Activated CD4-positive, alpha-beta memory T cell treated with anti-CD3 and anti-CD28 coated beads for 36 hours (primary cell): ENCODE measurements around the gene MDM1. TPM values are rescaled to one million over a fixed set of nuclear protein-coding genes. Genes with fewer than 3 reads are reported as not detected.

Experiments used
- CTCF ChIA-PET: fragments of 350-600 bp; sonication (Branson Sonifier 250); formaldehyde crosslinking; loops from one replicate; lab custom pipeline; 2021; ENCODE audit warnings: antibody characterized with exemption, inconsistent platforms; lab: Charles Lee
- POLR2A ChIA-PET: fragments of 350-600 bp; sonication (Branson Sonifier 250); formaldehyde crosslinking; loops from one replicate; lab custom pipeline; 2021; ENCODE audit warnings: antibody characterized with exemption; lab: Charles Lee
- DNase-seq: peaks from one replicate; pipeline ENCODE4 v3.0.0-alpha.2; 2020
- H3K27ac Mint-ChIP-seq: one replicate; pipeline ENCODE4 v1.8.0; 2021; ENCODE audit warnings: mixed read lengths
- H3K27me3 Mint-ChIP-seq: one replicate; pipeline ENCODE4 v1.8.0; 2021; ENCODE audit warnings: mixed read lengths
- H3K36me3 Mint-ChIP-seq: one replicate; pipeline ENCODE4 v1.8.0; 2021; ENCODE audit warnings: mixed read lengths
- H3K4me1 Mint-ChIP-seq: one replicate; pipeline ENCODE4 v1.8.0; 2021; ENCODE audit warnings: low read depth, mixed read lengths
- H3K4me3 Mint-ChIP-seq: one replicate; pipeline ENCODE4 v1.8.0; 2021; ENCODE audit warnings: mild to moderate bottlenecking, mixed read lengths
- H3K9me3 Mint-ChIP-seq: one replicate; pipeline ENCODE4 v1.8.0; 2021; ENCODE audit warnings: mixed read lengths
- intact Hi-C: fragments of 100-400 bp; cut with micrococcal nuclease; formaldehyde crosslinking; loops from one replicate; pipeline ENCODE4 v1.15.1; 2023
- total RNA-seq, 2 experiments: library from RNA; stranded (reverse); gene quantifications; one replicate each; pipeline ENCODE4 v1.2.3, GENCODE V29; 2021

MDM1 gene, protein sequence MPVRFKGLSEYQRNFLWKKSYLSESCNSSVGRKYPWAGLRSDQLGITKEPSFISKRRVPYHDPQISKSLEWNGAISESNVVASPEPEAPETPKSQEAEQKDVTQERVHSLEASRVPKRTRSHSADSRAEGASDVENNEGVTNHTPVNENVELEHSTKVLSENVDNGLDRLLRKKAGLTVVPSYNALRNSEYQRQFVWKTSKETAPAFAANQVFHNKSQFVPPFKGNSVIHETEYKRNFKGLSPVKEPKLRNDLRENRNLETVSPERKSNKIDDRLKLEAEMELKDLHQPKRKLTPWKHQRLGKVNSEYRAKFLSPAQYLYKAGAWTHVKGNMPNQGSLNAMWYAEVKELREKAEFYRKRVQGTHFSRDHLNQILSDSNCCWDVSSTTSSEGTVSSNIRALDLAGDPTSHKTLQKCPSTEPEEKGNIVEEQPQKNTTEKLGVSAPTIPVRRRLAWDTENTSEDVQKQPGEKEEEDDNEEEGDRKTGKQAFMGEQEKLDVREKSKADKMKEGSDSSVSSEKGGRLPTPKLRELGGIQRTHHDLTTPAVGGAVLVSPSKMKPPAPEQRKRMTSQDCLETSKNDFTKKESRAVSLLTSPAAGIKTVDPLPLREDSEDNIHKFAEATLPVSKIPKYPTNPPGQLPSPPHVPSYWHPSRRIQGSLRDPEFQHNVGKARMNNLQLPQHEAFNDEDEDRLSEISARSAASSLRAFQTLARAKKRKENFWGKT
- 10 to 100 TPM; 13.8 to 15.6 TPM for total RNA-seq

- Mint-ChIP-seq H3K4me1 (peaks cover 31% of the 10 kb centered on the region), H3K27ac (peak within 1 kb of the TSS; percentile 71), H3K4me3 (peak within 1 kb of the TSS; percentile 85), H3K9me3 (no peaks in the 10 kb centered on the region), H3K27me3 (peaks cover 2% of the 10 kb centered on the region), H3K36me3 (no peaks in the 10 kb centered on the region)
- intact Hi-C loops, result loop anchor here (1.0 to 5.0 kb wide), 7 partner anchors 33 to 476 kb away; partner anchors contain the start of genes MDM2, NUP107, RAP1B and SLC35E3
- CTCF ChIA-PET, result interaction anchor here (0.8 to 3.7 kb wide), 6 partner anchors 15 to 291 kb away, joined by 3 to 16 read pairs (median 4); no protein-coding TSS in a partner anchor
- POLR2A ChIA-PET, result interaction anchor here (0.6 to 1.6 kb wide), 6 partner anchors 11 to 278 kb away, joined by 3 to 4 read pairs (median 3); partner anchors contain the start of gene RAP1B
- DNase-seq, result peak; percentile 97
Observed at GRCh38 chr12:68331869-68332727, at the start of gene MDM1. MDM1 (minus strand) TSS chr12:68332362; CDS start chr12:68332245, 117 bp downstream.

GRCh38 chr12:68381476-68382219 is 49.5 kb upstream of the MDM1 start:
- H3K9me3 Mint-ChIP-seq, result peaks cover 3% of the 10 kb centered on the region
- no peak overlapping the region for H3K4me3 Mint-ChIP-seq
- H3K27me3 Mint-ChIP-seq, result no peaks in the 10 kb centered on the region
- intact Hi-C loops, result loop anchor here (5.0 kb wide), 1 partner anchor 41 kb away; no protein-coding TSS in a partner anchor
- H3K36me3 Mint-ChIP-seq, result peaks cover 2% of the 10 kb centered on the region
- ChIA-PET POLR2A (interaction anchor here (0.6 to 0.7 kb wide), 2 partner anchors 65 to 88 kb away, joined by 3 to 4 read pairs; no protein-coding TSS in a partner anchor), CTCF (interaction anchor here (0.5 to 0.9 kb wide), 3 partner anchors 22 to 342 kb away, joined by 3 to 5 read pairs (median 5); no protein-coding TSS in a partner anchor)
- DNase-seq, result no peak
- H3K4me1 Mint-ChIP-seq, result peaks cover 6% of the 10 kb centered on the region
- no peak overlapping the region for H3K27ac Mint-ChIP-seq

DNA sequence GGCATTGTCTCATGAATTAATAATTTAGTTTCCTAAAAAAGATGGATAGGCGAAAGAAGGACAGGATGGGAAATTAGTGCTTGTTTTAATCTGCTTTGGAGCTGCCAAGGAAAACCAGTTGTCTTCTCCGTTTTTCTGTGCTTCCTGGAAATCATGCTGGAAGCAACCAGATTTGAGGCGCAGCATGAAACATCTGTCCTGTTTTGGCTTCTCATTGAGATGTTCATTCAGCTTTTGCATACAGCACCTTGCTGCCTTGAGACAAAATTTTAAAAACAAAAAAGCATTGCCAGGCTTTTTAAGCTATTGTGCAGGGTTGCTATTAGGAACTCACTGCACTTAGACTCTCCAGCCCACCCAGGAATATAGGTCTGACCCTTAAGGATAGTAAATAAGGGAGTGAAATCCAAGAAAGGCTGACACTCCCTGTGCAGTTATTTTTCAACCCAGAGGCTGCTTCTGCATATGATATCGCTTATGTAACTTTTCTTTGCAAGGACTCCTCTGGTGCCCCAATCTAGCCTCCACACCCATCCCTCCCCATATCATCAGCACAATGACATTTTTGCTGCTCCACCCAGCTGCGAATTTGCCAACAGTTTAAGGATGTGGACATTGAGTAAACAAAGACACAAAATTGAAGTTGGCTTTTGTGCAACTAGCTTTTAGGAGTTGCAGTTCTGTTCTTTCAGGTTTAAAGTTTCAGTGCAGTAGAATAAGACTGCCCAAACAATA is 46.9 kb upstream of the MDM1 start:
- no peak overlapping the region for H3K27ac Mint-ChIP-seq
- POLR2A ChIA-PET, result interaction anchor here (1.3 kb wide), 1 partner anchor 13 kb away, joined by 4 read pairs; no protein-coding TSS in a partner anchor

DNA sequence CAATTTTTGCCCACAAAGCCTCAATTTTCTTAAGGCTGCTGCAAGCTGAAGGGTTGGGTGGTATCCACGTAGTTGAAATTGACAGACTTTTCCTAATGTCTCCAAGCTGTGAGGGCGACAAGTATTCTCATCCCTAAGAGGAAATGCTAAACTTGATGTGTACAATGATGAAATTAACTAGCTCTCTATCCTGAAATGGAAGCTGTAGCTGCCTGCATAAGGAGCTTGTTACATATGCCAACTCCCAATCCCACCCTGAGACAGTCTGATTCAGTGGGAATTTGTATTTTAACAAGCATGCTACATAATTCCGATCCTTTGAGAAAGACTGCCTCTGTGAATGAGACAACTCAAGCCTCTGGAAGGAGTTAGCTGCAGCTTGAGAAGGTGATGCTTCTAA is 45.7 kb upstream of the MDM1 start:
- no peak overlapping the region for H3K27ac Mint-ChIP-seq
- POLR2A ChIA-PET, result no interaction called here
- H3K4me1 Mint-ChIP-seq, result peaks cover 31% of the 10 kb centered on the region
- H3K9me3 Mint-ChIP-seq, result no peaks in the 10 kb centered on the region
- no peaks in the 10 kb centered on the region for H3K27me3 Mint-ChIP-seq
- no peak overlapping the region for H3K4me3 Mint-ChIP-seq
- CTCF ChIA-PET, result no interaction called here
- peaks cover 4% of the 10 kb centered on the region for H3K36me3 Mint-ChIP-seq
- intact Hi-C loops, result no loop called here
- no peak for DNase-seq

More for the DNA sequence above, 46.9 kb upstream of the MDM1 start:
- H3K27me3 Mint-ChIP-seq, result no peaks in the 10 kb centered on the region
- H3K4me3 Mint-ChIP-seq, result no peak overlapping the region
- H3K9me3 Mint-ChIP-seq, result peaks cover 3% of the 10 kb centered on the region
- DNase-seq, result no peak
- CTCF ChIA-PET, result no interaction called here
- peaks cover 26% of the 10 kb centered on the region for H3K4me1 Mint-ChIP-seq
- peaks cover 4% of the 10 kb centered on the region for H3K36me3 Mint-ChIP-seq
- intact Hi-C loops, result no loop called here

GRCh38 chr12:68376901-68377300 is 44.7 kb upstream of the MDM1 start:
- DNase-seq, result no peak
- H3K4me1 Mint-ChIP-seq, result peaks cover 37% of the 10 kb centered on the region
- ChIA-PET POLR2A (interaction anchor here (3.2 kb wide), 1 partner anchor 235 kb away, joined by 34 read pairs; the partner anchor contains the start of gene RAP1B), CTCF (no interaction called here)
- H3K9me3 Mint-ChIP-seq, result no peaks in the 10 kb centered on the region
- H3K36me3 Mint-ChIP-seq, result peaks cover 4% of the 10 kb centered on the region
- H3K4me3 Mint-ChIP-seq, result no peak overlapping the region
- intact Hi-C loops, result no loop called here
- H3K27ac Mint-ChIP-seq, result no peak overlapping the region
- no peaks in the 10 kb centered on the region for H3K27me3 Mint-ChIP-seq

- CTCF ChIA-PET, result interaction anchor here (1.4 kb wide), 1 partner anchor 78 kb away, joined by 5 read pairs; no protein-coding TSS in a partner anchor
- H3K27me3 Mint-ChIP-seq, result no peaks in the 10 kb centered on the region
- H3K4me1 Mint-ChIP-seq, result peaks cover 42% of the 10 kb centered on the region
- no peak overlapping the region for H3K4me3 Mint-ChIP-seq
- POLR2A ChIA-PET, result interaction anchor here (2.1 to 3.2 kb wide), 2 partner anchors 8 to 236 kb away, joined by 11 to 34 read pairs; partner anchors contain the start of gene RAP1B
- H3K27ac Mint-ChIP-seq, result peak overlapping the region; percentile 98
- intact Hi-C loops, result loop anchor here (2.0 kb wide), 1 partner anchor 257 kb away; no protein-coding TSS in a partner anchor
- no peak for DNase-seq
- H3K9me3 Mint-ChIP-seq, result no peaks in the 10 kb centered on the region
- peaks cover 4% of the 10 kb centered on the region for H3K36me3 Mint-ChIP-seq
Observed at GRCh38 chr12:68375756-68376695, 43.9 kb upstream of the MDM1 start.

- peak overlapping the region; percentile 27 for H3K4me3 Mint-ChIP-seq
- ChIA-PET POLR2A (interaction anchor here (1.0 to 3.2 kb wide), 12 partner anchors 10 to 372 kb away, joined by 3 to 34 read pairs (median 10); partner anchors contain the start of genes MDM1 and RAP1B), CTCF (interaction anchor here (0.8 to 1.6 kb wide), 10 partner anchors 9 to 334 kb away, joined by 3 to 11 read pairs (median 4); no protein-coding TSS in a partner anchor)
- peaks cover 45% of the 10 kb centered on the region for H3K4me1 Mint-ChIP-seq
- peak overlapping the region; percentile 98 for H3K27ac Mint-ChIP-seq
- peak; percentile 84 for DNase-seq
- intact Hi-C loops, result loop anchor here (1.0 to 5.0 kb wide), 8 partner anchors 9 to 433 kb away; partner anchors contain the start of gene MDM2
- no peaks in the 10 kb centered on the region for H3K27me3 Mint-ChIP-seq
- no peaks in the 10 kb centered on the region for H3K9me3 Mint-ChIP-seq
- H3K36me3 Mint-ChIP-seq, result peaks cover 4% of the 10 kb centered on the region
Observed at GRCh38 chr12:68374307-68374982, 42.3 kb upstream of the MDM1 start.

GRCh38 chr12:68370667-68371066 is 38.5 kb upstream of the MDM1 start:
- intact Hi-C loops, result loop anchor here (5.0 kb wide), 1 partner anchor 437 kb away; the partner anchor contains the start of gene MDM2
- no peak overlapping the region for H3K27ac Mint-ChIP-seq
- peaks cover 64% of the 10 kb centered on the region for H3K4me1 Mint-ChIP-seq
- no peak overlapping the region for H3K4me3 Mint-ChIP-seq
- peaks cover 4% of the 10 kb centered on the region for H3K36me3 Mint-ChIP-seq
- ChIA-PET POLR2A (no interaction called here), CTCF (no interaction called here)
- no peaks in the 10 kb centered on the region for H3K27me3 Mint-ChIP-seq
- no peaks in the 10 kb centered on the region for H3K9me3 Mint-ChIP-seq
- DNase-seq, result no peak
